SU-DHL-6 (cell line): ENCODE results near the gene OR5AR1.

Source experiments
- H2AFZ ChIP-seq: fragments of 200-600 bp; sonication (generic); 2 replicates; pipeline ENCODE4 v1.6.1; 2014; ENCODE audit warnings: low read depth, mild to moderate bottlenecking, moderate library complexity, mixed read lengths, antibody characterized with exemption, low read length; ENCODE audit not compliant: severe bottlenecking
- H3F3A ChIP-seq: fragments of 200-600 bp; shearing (Covaris generic); 2 replicates; pipeline ENCODE4 v1.6.0; 2016; ENCODE audit warnings: antibody characterized with exemption, mild to moderate bottlenecking; ENCODE audit not compliant: insufficient read depth
- H3K27ac ChIP-seq: fragments of 200-600 bp; sonication (generic); 2 replicates; pipeline ENCODE4 v1.5.1; 2016; ENCODE audit warnings: low read depth, mild to moderate bottlenecking, low read length, moderate library complexity, mixed read lengths
- H3K27me3 ChIP-seq: fragments of 200-600 bp; sonication (generic), shearing (Covaris generic); 2 replicates; pipeline ENCODE4 v1.6.0; 2014; ENCODE audit warnings: mild to moderate bottlenecking, low read length
- H3K36me3 ChIP-seq: fragments of 200-600 bp; sonication (generic); 2 replicates; pipeline ENCODE4 v1.6.1; 2014; ENCODE audit warnings: mild to moderate bottlenecking, low read length, mixed read lengths
- H3K4me2 ChIP-seq: fragments of 300-600, 200-600 bp; shearing (Covaris generic), sonication (generic); 2 replicates; pipeline ENCODE4 v1.6.0; 2014; ENCODE audit warnings: low read length, low read depth, mild to moderate bottlenecking; ENCODE audit not compliant: poor library complexity, severe bottlenecking
- H3K4me3 ChIP-seq: fragments of 200-600 bp; sonication (generic); 2 replicates; pipeline ENCODE4 v1.5.1; 2014; ENCODE audit warnings: antibody characterized with exemption, low read length, mild to moderate bottlenecking, mixed read lengths; ENCODE audit not compliant: insufficient read depth, poor library complexity, severe bottlenecking
- H3K79me2 ChIP-seq: fragments of 200-600 bp; sonication (generic); 2 replicates; pipeline ENCODE4 v1.6.1; 2014; ENCODE audit warnings: mild to moderate bottlenecking, low read length, moderate library complexity; ENCODE audit not compliant: insufficient read depth
- H3K9ac ChIP-seq: fragments of 200-600 bp; sonication (generic); 2 replicates; pipeline ENCODE4 v1.7.0; 2014; ENCODE audit warnings: mild to moderate bottlenecking, low read length
- H3K9me2 ChIP-seq: fragments of 200-600 bp; sonication (generic); replicated peaks from 2 replicates; pipeline ENCODE4 v1.6.1; 2014; ENCODE audit warnings: low read length; ENCODE audit not compliant: insufficient read depth
- H3K9me3 ChIP-seq: fragments of 200-600 bp; sonication (generic); 2 replicates; pipeline ENCODE4 v1.6.1; 2014; ENCODE audit warnings: low read length, mixed read lengths; ENCODE audit not compliant: insufficient read depth
- H4K20me1 ChIP-seq: fragments of 200-600 bp; sonication (generic); 2 replicates; pipeline ENCODE4 v1.6.1; 2014; ENCODE audit warnings: low read depth, mild to moderate bottlenecking, antibody characterized with exemption, low read length, moderate library complexity, mixed read lengths
- CTCF ChIP-seq: fragments of 200-600 bp; sonication (generic); IDR thresholded peaks from one replicate; pipeline ENCODE4 v1.5.1; 2017; ENCODE audit warnings: antibody characterized with exemption, mild to moderate bottlenecking, low read length, moderate library complexity; ENCODE audit not compliant: insufficient read depth, poor library complexity, severe bottlenecking
- EZH2phosphoT487 ChIP-seq: fragments of 200-600 bp; sonication (generic), shearing (Covaris generic); conservative IDR thresholded peaks from 2 replicates; pipeline ENCODE4 v1.6.1; 2018; ENCODE audit warnings: mild to moderate bottlenecking, antibody characterized with exemption, low read length, moderate library complexity, mixed read lengths

Gene OR5AR1

GRCh38 chr11:56693428-56693827 lies 29.9 kb downstream of the OR5AR1 start:
- Histone ChIP-seq H3K9ac (no peak overlapping the region), H3K36me3 (no peaks in the 10 kb centered on the region), H3K27ac (no peak overlapping the region), H2AFZ (no peak overlapping the region), H3K4me3 (no peak overlapping the region), H3F3A (no peaks in the 10 kb centered on the region), H3K27me3 (no peaks in the 10 kb centered on the region), H4K20me1 (no peaks in the 10 kb centered on the region), H3K9me2 (no peaks in the 10 kb centered on the region), H3K9me3 (no peaks in the 10 kb centered on the region), H3K79me2 (no peaks in the 10 kb centered on the region), H3K4me2 (no peak overlapping the region)
- no peak for TF ChIP-seq CTCF
- no peak for TF ChIP-seq EZH2phosphoT487

DNA sequence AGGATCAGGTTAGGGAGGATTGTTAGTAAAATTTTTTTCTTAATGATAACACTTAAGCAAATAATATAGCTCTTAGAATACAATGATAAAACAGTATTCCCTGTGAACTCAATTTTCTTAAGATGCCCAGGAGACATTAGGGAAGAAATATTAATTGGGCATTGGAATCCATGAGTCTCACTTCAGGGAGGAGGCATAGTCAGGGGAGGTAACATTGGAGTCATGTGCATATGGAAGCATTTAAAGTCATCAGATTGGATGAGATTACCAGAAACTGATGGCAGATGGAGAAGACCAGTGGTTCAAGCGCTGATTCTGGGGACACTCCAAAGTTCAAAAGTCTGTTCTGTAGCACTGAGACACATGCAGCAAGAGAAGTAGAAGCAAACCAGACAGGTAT lies 35.3 kb downstream of the OR5AR1 start, which contains the start of gene OR9G1:
Gene OR9G1 (plus strand): TSS at position 301 of the 400 bp plus-strand sequence. CDS start 1,293 bp downstream, outside the sequence.
- Histone ChIP-seq H2AFZ (no peak within 1 kb of the TSS), H3K9ac (no peak within 1 kb of the TSS), H3K27me3 (no peaks in the 10 kb centered on the region), H3K36me3 (no peaks in the 10 kb centered on the region), H3K27ac (no peak within 1 kb of the TSS), H3K79me2 (no peaks in the 10 kb centered on the region), H3K9me2 (no peaks in the 10 kb centered on the region), H3K4me3 (no peak within 1 kb of the TSS), H3K4me2 (no peak within 1 kb of the TSS), H3K9me3 (no peaks in the 10 kb centered on the region), H3F3A (no peaks in the 10 kb centered on the region), H4K20me1 (no peaks in the 10 kb centered on the region)
- TF ChIP-seq EZH2phosphoT487 (no peak), CTCF (no peak)

DNA sequence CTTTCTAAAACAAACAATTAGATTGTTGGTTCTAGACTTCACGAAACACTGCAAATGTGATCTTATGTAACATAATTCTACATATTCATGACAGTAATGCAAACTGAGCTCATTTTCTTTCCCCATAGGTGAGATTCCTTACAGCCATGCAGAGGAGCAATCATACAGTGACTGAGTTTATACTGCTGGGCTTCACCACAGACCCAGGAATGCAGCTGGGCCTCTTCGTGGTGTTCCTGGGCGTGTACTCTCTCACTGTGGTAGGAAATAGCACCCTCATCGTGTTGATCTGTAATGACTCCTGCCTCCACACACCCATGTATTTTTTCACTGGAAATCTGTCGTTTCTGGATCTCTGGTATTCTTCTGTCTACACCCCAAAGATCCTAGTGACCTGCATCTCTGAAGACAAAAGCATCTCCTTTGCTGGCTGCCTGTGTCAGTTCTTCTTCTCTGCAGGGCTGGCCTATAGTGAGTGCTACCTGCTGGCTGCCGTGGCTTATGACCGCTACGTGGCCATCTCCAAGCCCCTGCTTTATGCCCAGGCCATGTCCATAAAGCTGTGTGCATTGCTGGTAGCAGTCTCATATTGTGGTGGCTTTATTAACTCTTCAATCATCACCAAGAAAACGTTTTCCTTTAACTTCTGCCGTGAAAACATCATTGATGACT lies 36.9 kb downstream of the OR5AR1 start:
- H3K4me3 ChIP-seq, result no peak overlapping the region
- no peak overlapping the region for H2AFZ ChIP-seq
- H4K20me1 ChIP-seq, result no peaks in the 10 kb centered on the region
- no peak overlapping the region for H3K9ac ChIP-seq
- H3K36me3 ChIP-seq, result no peaks in the 10 kb centered on the region
- H3K27me3 ChIP-seq, result no peaks in the 10 kb centered on the region
- no peaks in the 10 kb centered on the region for H3F3A ChIP-seq
- no peaks in the 10 kb centered on the region for H3K9me3 ChIP-seq
- TF ChIP-seq CTCF, result no peak
- no peak for TF ChIP-seq EZH2phosphoT487
- no peaks in the 10 kb centered on the region for H3K79me2 ChIP-seq
- no peaks in the 10 kb centered on the region for H3K9me2 ChIP-seq
- no peak overlapping the region for H3K27ac ChIP-seq
- no peak overlapping the region for H3K4me2 ChIP-seq
